ENCODE results near the gene DDX27.

DNA sequence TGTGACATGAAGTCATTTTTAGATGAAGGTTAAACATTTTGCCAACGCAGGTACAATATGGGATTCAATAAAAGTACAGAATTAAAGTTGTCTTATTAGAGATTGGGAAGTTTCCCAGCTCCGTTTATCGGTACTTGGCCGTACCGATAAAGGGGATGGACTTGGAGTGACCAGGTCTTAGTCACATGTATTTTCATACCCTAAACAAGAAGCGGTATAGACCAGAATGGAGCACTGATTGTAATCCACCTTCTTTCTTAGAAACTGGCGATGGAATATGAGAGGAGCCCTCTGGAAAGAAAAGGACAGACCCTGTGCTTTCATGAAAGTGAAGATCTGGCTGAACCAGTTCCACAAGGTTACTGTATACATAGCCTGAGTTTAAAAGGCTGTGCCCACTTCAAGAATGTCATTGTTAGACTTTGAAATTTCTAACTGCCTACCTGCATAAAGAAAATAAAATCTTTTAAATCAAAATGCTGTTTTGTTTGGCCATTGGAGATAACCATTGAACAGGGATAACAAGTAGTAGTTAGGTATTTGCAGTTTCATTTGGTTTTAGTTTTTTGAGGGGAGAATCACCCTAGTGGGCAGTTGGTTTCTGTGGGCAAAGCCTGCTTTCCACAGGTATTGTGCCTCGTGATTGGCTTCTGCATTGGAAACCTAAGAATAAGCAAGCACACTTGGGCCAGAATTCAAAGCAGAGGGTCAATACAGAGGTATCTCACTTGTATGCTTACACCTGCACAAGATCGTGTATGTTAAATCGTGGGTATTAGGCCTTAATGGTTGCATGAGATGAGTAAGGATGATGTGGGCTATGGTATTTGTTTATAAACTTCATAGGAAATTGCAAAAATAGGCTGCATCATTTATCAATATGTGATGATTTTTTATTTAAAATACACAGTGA, 69.8 kb downstream of the DDX27 start:
- TF ChIP-seq, protein P1, sequence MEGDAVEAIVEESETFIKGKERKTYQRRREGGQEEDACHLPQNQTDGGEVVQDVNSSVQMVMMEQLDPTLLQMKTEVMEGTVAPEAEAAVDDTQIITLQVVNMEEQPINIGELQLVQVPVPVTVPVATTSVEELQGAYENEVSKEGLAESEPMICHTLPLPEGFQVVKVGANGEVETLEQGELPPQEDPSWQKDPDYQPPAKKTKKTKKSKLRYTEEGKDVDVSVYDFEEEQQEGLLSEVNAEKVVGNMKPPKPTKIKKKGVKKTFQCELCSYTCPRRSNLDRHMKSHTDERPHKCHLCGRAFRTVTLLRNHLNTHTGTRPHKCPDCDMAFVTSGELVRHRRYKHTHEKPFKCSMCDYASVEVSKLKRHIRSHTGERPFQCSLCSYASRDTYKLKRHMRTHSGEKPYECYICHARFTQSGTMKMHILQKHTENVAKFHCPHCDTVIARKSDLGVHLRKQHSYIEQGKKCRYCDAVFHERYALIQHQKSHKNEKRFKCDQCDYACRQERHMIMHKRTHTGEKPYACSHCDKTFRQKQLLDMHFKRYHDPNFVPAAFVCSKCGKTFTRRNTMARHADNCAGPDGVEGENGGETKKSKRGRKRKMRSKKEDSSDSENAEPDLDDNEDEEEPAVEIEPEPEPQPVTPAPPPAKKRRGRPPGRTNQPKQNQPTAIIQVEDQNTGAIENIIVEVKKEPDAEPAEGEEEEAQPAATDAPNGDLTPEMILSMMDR (IDR thresholded peaks at IDR 0.05) = no peak
- no peak for TF ChIP-seq POLR2A (IDR thresholded peaks at IDR 0.05)

Measured in ovary (tissue), 3 donors.